ENCODE results near the gene COLGALT1.

DNA sequence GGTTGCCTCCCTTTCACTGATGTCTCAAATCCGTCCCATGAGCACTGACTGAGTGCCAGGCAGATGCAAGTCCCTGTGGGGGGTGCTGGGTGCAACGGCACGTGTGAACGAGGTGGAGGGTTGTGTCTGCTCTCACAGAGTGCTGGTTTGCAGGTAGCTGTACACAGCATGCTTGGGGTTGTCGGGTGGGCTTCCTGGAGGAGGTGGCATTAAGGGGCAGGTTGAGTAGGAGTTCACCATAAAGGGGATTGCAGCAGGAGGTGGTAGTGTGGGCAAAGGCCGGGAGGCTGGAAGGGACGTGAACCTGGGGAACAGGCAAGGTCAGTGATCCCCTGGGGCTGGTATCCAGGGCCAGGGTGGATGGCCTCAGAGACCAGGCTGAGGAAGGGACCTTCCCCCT is 17.2 kb downstream of the COLGALT1 start:
- TF ChIP-seq, protein P1, sequence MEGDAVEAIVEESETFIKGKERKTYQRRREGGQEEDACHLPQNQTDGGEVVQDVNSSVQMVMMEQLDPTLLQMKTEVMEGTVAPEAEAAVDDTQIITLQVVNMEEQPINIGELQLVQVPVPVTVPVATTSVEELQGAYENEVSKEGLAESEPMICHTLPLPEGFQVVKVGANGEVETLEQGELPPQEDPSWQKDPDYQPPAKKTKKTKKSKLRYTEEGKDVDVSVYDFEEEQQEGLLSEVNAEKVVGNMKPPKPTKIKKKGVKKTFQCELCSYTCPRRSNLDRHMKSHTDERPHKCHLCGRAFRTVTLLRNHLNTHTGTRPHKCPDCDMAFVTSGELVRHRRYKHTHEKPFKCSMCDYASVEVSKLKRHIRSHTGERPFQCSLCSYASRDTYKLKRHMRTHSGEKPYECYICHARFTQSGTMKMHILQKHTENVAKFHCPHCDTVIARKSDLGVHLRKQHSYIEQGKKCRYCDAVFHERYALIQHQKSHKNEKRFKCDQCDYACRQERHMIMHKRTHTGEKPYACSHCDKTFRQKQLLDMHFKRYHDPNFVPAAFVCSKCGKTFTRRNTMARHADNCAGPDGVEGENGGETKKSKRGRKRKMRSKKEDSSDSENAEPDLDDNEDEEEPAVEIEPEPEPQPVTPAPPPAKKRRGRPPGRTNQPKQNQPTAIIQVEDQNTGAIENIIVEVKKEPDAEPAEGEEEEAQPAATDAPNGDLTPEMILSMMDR (IDR thresholded peaks at IDR 0.05; ENCODE audit: low read depth, low read length): no peak
- TF ChIP-seq POLR2A (IDR thresholded peaks at IDR 0.05; ENCODE audit: extremely low read depth, insufficient read length): no peak
- TF ChIP-seq, protein P2, sequence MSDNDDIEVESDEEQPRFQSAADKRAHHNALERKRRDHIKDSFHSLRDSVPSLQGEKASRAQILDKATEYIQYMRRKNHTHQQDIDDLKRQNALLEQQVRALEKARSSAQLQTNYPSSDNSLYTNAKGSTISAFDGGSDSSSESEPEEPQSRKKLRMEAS (IDR thresholded peaks at IDR 0.05; ENCODE audit: low read depth, low read length): no peak
- no peak for TF ChIP-seq MYC (IDR thresholded peaks at IDR 0.05; ENCODE audit: low read depth, low read length)

All from NB4 (cell line).